GM12878 (cell line): ENCODE data around the gene BCAS2.

Experiments used
- CEBPB ChIP-seq, 2 experiments: fragments of 150-350 bp in 1 of 2; IDR thresholded peaks; 2 replicates each; pipeline ENCODE4 v1.6.1; 2012 to 2014; ENCODE audit warnings: low read depth in 2 of 2, low read length in 2 of 2, borderline replicate concordance in 1 of 2, inconsistent platforms in 1 of 2
- CTCF ChIP-seq, 3 experiments: IDR thresholded peaks in 2 of 3; conservative IDR thresholded peaks in 1 of 3; 2 replicates each; pipeline ENCODE4 v1.5.1; 2011; ENCODE audit warnings: low read depth in 3 of 3, low read length in 3 of 3, mild to moderate bottlenecking in 3 of 3, control low read depth in 2 of 3, moderate library complexity in 2 of 3, inconsistent platforms in 1 of 3, mixed read lengths in 1 of 3; ENCODE audit not compliant: control insufficient read depth in 2 of 3, insufficient read depth in 1 of 3; ENCODE audit errors: extremely low read depth in 1 of 3
- FOS ChIP-seq: IDR thresholded peaks from 3 replicates; pipeline ENCODE4 v1.6.1; 2011; ENCODE audit warnings: borderline replicate concordance; ENCODE audit not compliant: insufficient read length; ENCODE audit errors: extremely low read depth
- SIN3A ChIP-seq: IDR thresholded peaks from 2 replicates; pipeline ENCODE4 v1.6.1; 2012; ENCODE audit warnings: low read depth, low read length, improper control_type of control experiment
- SUZ12 ChIP-seq: fragments of 200-600 bp; sonication (generic); IDR thresholded peaks from one replicate; pipeline ENCODE4 v1.6.1; 2018; ENCODE audit warnings: antibody characterized with exemption, mild to moderate bottlenecking; ENCODE audit not compliant: unreplicated experiment
- ZNF384 ChIP-seq: IDR thresholded peaks from 2 replicates; pipeline ENCODE4 v1.6.1; 2012; ENCODE audit warnings: low read depth, mild to moderate bottlenecking, low read length, improper control_type of control experiment, borderline replicate concordance

GRCh38 chr1:114620419-114620818 lies 39.0 kb upstream of the BCAS2 start:
- TF ChIP-seq SUZ12 (no peak), FOS (no peak), SIN3A (no peak), CTCF (IDR thresholded peaks at IDR 0.05 in 2 of 3, conservative IDR thresholded peaks at IDR 0.05 in 1 of 3; ENCODE audit: control insufficient read depth in 2 of 3, extremely low read depth in 1 of 3, insufficient read depth in 1 of 3, low read depth in 3 of 3, low read length in 3 of 3) (no peak), CEBPB (IDR thresholded peaks at IDR 0.05; ENCODE audit: borderline replicate concordance in 1 of 2, low read depth in 2 of 2, low read length in 2 of 2) (no peak), ZNF384 (no peak)
